Amniotic epithelial cell (primary cell): Measurements from ENCODE around the gene ZNF135.

Experiments used
- DNase-seq: peaks from one replicate; pipeline ENCODE4 v3.0.0-alpha.2; 2010; ENCODE audit warnings: low read depth

The ZNF135 gene

DNA sequence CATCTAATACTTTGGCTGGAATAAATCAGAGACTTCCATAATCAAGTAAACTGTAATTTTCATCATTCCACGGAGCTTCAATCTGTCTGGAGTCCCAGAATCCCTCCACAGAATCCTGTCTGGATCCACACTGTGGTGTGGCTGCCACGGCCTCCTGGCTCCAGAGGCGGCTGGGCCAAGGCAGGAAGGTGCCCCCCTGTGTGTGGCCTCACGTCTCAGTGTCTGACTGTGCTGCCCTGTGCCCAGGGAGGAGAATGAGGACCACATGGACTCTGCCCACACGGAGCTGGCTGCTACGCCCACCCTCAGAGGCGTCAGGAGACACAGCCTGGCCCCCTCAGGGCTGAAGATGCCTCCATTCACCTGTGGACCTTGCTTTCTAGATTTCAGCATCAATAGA, 12.2 kb upstream of the ZNF135 start:
- no peak for DNase-seq

DNA sequence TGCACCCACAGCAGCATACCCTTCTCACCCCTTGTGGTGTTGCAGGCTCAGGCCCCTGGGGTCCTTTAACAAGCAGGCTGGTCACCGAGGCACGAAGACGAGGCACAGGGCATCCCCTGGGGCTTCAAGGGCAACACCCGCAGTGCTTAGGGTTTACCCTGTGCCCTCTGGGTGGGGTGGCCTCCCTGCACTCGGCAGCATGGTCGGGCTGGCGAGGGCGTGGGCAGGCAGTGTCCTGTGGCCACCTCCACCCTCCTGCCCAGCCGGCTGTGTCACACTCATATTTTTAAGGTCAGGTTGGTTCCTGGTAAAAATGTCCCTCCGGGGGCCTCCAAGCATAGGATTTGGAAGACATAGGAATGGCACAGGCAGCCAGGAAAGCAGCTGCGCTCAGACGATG, 11.4 kb upstream of the ZNF135 start:
- no peak for DNase-seq

DNA sequence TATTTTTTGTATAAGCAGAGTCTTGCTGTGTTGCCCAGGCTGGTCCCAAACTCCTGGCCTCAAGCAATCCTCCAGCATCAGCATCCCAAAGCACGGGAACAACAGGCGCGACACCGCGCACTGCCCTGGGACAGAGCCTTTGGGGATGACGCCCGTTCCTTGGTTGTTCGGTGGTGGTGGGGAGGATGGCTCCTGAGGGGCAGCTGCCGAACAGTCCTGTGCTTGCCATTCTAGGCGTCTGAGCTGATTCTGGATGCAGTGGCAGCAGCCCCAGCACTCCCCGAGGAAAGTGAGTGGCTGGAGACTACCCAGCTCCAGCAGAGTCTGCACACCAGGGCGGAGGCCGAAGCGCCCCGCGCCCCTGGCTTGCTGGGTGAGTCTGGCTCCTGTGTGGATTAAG, 6.8 kb upstream of the ZNF135 start:
- no peak for DNase-seq

DNA sequence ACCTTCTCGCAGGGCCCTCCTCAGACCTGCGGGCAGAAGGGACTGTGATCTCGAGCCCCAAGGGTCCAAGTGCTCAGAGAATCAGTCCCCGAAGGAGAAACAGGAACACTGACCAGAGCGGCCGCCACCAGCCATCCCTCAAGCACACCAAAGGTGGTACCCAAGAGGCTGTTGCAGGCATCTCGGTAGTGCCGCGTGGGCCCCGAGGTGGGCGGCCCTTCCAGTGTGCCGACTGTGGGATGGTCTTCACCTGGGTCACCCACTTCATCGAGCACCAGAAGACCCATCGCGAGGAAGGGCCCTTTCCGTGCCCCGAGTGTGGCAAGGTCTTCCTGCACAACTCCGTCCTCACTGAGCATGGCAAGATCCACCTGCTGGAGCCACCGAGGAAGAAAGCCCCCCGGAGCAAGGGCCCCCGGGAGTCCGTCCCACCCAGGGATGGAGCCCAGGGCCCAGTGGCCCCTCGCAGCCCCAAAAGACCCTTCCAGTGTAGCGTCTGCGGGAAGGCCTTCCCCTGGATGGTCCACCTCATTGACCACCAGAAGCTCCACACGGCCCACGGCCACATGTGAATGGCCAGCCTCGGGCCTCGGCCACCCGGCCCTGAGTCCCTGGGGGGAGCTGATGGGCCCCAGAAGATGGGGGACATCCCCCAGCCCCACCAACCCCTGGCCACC, 5.5 kb upstream of the ZNF135 start:
- DNase-seq = no peak

DNA sequence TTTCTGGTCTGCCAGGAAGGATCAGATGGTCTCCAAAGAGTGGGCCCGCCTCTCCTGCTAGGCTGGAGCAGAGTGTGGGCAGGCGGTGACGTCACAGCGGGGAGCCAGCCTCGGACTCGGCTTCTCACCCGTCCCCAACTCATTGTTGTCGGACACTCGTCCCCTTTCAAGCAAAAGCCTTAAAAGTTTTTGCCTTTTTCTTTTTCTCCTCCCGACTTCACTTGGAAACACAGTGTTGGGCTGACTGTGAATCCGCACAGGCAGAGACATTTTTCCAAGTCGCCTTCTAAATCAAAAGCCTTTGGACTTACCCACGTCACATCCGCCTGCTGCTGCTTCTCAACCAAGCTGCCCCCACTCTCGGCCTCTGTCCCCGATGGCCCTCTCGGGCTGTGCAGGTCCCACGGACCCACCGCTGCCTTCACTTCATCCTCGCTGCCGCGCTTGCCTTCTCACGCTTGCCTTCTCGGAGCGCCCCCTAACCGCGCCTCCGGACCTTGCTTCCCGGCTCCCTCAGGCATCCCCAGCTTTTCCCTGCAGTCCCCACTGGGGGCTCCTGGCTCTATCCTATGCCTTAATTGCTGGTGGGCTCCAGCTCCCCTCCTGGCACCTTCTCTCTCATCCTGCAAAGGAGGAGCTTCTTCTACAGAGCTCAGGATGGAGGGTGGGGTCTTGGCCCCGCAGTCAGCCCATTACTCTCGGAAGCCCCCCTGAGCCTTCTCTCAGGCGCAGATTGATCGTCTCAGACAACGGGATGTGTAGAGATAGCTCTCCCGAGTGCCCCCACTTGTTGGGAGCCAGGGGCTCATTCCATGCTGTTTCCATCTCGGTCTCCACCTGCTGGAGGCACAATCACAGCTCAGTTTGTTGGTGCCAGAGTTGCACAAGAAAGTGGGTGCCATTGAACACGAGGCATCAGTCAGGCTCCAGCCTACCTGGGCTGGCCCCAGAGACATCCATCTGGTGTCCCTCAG, 3.9 kb upstream of the ZNF135 start:
- DNase-seq = no peak

DNA sequence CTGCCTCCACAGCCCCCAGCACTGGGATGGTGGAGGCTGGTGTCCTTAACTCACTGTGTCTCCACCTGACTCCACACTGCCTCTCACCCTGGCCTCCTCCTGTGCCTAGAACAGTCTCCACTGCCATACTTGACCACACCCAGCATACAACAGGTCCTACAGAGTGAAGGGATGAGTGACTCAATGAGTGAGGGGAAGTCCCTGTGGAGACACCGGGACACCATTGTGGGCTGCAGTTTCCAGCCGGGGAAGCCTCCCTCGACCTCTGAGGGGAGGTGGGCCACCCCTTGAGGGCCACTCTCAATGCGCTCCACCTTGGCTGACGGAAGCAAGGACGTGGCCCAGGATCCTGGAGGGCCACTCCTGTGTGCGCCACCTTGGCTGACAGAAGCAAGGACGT, 2.8 kb upstream of the ZNF135 start:
- DNase-seq = no peak

DNA sequence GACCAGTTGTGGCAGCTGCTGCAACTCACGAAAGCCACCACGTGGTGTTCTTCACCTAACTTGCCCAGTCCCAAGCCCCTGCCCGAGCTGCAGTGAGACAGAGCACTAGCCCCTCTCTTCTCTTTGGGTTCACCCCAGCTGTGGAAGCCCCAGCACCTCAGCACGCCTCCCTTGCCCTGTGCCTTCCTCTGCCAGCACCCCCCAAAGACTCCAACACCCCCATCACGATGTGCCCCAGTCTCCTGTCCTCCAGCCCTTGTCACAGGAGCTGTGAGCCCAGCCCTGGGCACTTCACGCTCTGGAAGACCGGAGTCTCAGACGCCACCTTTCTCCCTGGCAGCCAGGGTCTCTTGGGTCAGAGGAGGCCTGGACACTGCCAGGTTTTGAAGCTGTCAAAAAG, 2.2 kb upstream of the ZNF135 start:
- no peak for DNase-seq

DNA sequence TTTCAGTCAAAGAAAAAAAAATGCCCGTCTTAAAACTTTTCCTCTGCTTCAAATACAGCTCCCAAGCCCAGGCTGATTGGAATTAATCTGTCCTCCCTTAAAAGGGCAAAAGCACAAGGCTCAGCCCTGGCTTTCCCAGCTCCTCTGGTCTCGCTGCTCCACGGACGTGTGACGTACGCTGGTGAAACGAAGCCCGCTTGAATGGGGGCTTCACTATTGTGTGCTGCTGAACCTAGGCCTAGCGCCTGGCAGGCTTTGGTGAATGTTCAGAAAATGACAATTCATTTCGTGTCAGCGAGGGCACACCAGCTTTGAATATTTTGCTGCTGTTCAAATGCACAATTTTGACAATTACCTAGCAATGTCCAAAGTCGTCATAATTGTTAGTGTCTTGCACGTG, 615 bp upstream of the ZNF135 start:
- DNase-seq = no peak

DNA sequence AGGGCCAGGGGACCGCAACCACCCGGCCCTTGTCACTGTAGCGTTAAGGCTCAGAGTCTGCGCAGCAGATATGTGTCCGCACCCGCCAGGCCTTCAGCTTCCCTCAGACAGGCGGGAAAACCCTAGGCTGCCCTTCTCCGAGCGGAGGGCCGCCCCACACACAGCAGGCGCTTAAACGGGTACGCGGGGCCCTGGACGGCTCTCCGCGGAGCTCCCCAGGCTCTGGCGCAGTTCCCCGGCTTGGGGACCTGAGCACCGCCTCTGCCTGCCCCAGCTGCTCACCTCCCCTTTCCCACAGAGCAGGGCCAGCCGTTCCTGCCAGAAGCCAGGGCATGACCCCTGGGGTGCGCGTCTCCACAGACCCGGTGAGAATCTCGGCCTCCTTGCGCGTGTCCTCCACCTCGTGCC, 593 bp downstream of the ZNF135 start:
- no peak for DNase-seq

DNA sequence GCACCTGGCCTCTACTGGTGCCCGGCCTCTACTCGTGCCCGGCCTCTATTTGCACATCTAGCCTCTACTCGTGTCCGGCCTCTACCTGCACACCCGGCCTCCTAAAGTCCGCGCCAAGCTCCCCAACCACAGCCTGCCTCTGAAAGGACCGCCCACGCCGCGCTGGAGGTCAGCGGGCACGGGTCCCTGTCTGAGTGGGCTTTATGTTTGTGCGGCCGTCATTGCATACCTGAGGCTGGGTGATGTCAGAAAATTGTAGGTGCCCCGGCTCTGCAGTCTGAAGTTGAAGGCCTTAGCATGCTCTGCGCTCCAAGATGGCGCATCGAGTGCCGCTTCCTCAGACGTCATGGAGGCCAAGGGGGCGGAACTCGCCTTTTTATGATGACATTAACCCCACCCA, 1.1 kb downstream of the ZNF135 start:
- no peak for DNase-seq

DNA sequence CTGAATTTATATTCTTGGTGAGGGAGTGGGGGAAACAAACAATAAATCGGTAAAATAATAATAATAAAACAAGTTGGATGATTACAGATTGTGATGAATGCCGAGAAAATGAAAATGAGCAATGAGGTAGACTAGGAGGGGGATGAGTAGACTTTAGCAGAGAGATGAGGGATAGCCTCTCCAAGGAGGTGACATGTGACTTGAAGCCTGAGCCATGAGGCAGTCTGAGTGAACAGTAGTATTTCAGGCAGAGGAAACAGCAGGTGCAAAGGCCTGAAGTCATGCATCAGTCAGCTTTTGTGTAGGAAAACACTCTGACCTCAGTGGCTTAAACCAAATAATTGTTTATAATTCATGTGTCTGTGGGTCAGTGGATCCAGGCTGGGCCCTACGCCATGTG, 4.6 kb downstream of the ZNF135 start:
- no peak for DNase-seq

DNA sequence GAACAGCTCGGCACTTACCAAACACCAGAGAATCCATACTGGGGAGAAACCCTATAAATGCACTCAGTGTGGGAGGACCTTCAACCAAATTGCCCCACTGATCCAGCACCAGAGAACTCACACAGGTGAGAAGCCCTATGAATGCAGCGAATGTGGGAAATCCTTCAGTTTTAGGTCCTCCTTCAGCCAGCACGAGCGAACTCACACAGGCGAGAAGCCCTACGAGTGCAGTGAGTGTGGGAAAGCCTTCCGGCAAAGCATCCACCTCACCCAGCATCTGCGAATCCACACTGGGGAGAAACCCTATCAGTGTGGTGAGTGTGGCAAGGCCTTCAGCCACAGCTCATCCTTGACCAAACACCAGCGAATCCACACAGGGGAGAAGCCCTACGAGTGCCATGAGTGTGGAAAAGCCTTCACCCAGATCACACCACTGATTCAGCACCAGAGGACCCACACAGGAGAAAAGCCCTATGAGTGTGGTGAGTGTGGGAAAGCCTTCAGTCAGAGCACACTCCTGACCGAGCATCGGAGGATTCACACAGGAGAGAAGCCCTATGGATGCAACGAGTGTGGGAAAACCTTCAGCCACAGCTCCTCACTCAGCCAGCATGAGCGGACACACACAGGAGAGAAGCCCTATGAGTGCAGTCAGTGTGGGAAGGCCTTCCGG, 8.3 kb downstream of the ZNF135 start:
- peak; percentile 4 for DNase-seq

DNA sequence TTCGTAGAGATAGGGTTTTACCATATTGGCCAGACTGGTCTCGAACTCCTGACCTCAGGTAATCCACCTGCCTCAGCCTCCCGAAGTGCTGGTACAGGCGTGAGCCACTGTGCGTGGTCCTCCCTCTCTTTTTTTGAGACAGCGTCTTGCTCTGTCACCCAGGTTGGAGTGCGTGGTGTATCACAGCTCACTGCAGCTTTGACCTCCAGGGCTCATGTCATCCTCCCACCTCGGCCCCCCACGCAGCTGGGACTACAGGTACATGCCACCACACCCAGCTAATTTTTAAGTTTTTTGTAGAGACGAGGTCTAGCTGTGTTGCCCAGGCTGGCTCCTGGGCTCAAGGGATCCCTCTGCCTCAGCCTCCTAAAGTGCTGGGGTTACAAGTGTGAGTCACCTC, 20.7 kb downstream of the ZNF135 start:
- no peak for DNase-seq

DNA sequence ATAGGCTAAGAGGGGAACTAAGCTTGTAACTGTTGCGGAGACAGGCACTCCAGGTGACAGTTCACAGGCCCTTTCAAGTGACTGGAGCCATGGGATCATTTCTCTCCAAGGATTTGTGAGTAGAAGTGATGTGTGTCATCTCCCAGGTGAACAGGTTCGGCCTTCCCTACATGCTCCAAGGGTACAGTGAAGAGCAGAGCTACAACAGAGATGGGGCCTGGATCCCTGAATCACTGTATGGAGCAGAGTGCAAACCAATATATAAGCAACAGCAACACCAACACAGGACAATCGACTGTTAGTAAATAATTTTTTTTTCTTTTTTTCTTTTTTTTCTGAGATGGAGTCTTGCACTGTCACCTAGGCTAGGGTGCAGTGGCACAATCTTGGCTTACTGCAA, 23.9 kb downstream of the ZNF135 start:
- DNase-seq = no peak

DNA sequence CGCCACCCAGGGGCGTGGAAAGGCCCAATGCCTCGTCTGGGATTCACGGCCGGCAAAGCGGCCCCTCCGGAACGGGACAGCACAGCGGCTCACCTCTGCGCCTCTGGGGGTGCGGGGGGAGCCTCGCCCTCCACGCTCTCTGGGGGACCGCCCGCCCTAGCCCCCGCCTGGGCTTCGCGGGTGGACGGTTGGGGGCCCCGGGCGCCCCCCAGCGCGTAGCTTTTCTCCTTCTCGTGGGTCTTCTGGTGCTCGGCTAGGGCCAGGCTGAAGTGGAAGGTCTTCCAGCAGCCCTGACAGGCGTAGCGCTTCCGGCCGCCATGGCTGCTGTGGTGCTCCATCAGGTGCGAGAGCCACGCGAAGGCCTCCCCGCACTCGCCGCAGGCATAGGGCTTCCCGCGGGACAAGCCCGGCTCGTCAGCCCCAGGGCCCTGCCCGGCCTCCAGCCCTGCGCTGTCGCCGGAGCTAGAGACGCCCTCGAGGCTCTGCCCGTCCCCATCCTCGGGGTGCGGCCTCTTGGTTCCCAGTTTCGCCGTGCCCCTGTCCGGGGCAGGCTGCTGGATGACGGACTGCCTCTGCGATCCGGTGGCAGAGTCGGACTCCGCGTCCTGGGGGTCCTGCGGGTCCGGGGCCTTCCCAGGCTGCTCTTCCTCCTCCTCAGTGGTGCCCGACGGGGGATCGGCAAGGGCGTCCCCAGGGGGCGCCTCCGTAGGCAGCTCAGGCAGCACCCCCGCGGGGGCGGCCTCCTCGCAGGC, 25.7 kb downstream of the ZNF135 start:
- no peak for DNase-seq

DNA sequence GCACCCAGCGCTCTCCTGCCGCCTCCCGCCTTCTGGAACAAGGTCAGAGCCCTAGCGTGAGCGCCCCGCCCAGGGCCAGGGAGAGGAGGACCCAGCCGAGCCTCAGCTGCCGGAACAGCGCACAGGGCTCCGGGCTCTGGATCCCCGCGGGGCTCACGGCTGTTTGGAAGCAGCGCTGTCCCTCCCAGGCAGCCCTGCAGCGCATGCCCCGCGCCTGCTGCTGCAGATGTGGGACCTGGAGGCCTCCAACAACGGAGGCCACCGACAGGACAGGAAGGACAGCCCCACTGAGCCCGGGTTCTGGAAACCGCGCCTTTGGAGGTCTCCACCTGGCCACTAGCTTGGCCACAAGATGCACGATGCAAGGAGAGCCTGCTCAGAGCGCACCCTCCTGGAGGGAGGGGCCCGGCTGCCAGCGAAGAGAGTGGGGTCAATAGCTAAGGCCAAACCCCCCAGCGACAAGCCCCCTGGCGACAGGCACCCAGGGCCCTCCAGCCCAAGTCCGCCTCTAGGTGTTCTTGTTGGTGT, 26.3 kb downstream of the ZNF135 start:
- DNase-seq = no peak

DNA sequence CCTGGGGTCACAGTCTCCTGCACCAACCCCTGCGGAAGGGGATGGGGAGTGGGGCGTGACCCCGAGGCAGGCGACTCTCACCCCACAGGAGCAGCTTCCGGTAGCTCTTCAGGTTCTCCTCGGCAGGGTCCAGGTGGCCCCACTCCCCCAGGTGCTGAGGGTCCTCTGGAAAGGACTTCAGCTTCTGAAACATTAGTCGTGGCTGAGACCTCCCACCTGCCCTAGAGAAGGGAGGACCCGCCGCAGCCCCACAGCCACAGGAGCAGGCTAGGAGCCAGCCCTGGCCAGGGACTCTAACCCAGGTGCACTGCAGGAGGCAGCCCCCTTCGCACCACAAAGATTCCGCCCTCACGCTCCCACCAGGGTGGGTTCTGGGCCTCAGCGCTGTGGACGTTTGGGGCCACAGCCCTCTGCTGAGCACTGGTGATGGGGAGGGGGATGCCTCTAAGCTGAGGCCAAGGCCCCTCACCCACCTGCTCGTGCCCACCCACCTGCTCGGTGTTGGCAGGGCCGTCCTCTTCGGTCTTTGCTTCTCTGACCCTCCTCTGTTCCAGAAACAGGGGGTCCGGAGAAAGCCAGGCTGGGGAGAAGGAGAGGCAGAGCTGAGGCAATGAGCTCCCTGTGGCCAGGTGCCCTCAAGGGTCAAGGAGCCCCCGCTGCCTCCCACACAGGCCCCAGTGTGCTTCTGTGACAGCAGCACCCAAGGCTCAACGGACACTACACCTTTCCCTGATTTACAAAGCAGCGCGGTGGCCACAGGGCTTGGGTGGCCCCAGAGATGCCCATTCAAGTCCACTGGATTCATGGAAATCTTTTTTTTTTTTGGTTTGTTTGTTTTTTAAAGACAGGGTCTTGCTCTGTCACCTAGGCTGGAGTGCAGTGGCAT, 28.0 kb downstream of the ZNF135 start:
- no peak for DNase-seq

DNA sequence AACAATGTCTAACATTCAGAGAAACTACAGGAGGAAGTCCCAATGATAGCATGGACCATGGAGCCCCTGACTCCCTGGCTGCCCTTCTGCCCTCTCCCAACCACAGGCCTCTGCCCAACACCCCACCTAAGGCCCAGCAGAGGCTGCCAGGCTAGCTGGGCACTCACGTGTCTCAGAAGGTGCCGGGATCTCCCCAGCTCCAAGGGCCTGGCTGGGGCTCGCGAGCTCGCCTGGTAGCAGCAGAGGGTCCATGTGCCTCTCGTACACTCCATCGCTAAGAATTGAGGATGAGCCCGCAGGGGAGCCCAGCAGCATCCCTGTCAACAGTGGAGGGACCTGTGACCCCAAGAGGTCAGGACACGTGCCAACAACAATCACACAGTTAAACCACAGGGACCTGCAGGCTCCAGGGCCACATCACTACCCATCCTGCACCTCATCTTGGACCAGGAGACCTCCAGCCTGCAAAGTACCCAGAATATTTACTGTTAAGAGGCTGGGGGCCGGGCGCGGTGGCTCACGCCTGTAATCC, 29.5 kb downstream of the ZNF135 start:
- DNase-seq = no peak

DNA sequence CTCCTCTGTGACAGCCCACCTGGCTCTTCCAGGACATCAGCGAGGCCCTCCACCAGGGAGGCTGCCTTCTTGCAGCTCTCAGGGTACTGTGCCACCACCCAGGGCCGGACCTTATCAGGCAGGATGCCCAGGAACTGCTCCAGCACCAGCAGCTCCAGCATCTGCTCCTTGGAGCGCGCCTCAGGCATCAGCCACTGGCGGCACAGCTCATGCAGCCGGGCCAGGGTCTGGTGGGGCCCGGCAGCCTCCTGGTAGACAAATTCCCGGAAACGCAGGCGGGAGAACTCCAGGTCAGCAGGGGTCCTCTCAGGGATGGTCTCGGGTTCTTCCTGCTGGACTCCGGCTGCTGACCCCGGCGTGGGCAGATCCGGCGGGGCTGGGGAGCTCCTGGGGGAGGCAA, 30.8 kb downstream of the ZNF135 start:
- DNase-seq = no peak

DNA sequence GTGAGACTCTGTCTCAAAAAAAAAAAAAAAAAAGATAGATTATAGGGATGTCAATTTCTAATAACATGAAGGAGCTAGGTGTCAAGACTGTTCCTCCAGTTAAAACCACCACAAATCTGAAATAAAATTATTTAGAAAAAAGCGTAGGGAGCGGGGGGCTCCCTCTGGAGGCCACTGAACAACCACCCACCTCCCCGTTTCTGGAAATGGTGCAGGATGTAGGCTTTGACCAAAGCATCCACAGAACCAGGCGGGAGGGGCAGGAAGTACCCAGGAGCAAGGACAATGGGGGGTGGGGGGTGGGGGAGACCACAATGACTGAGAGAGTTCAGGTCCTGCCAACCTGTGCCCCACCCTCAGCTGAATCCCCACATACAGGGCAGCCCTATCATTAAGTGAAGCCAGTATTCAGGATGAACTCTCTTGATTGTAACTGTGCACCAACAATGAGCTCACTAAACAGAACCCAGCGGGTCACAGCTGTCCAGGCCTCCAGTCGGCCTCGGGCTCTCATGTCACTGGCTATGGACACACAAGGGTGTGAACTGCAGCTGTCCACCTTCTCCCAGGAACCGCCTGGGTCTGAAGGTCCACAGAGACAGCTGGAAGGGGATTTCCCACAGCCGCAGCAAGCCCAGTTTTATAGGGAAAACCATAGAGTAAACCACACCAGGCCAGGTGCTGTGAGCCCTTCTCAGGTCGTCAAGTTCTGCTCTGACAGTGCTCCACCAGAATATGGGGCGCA, 32.3 kb downstream of the ZNF135 start:
- DNase-seq = no peak
